SJCRH30 (cell line): Measurements from ENCODE around the gene POTEH. TPM values are rescaled to one million over a fixed set of nuclear protein-coding genes. Genes with fewer than 3 reads are reported as not detected.
"Not testable (repeated sequence)": the region's sequence is repeated elsewhere in the genome, so short reads cannot be mapped to it uniquely, and the experiment has no call there.

Experiments
- DNase-seq, 2 experiments: peaks; one replicate each; pipeline ENCODE4 v3.0.0-alpha.2; 2015 to 2020
- H3K27ac ChIP-seq: fragments of 250-450 bp; sonication (Bioruptor Pico); 2 replicates; pipeline ENCODE4 v1.5.1; 2020; ENCODE audit warnings: mild to moderate bottlenecking, moderate library complexity
- H3K27me3 ChIP-seq: fragments of 250-450 bp; sonication (Bioruptor Pico); 2 replicates; pipeline ENCODE4 v1.5.1; 2020; ENCODE audit warnings: mild to moderate bottlenecking, moderate library complexity
- H3K36me3 ChIP-seq: fragments of 250-450 bp; sonication (Bioruptor Pico); 2 replicates; pipeline ENCODE4 v1.5.1; 2020; ENCODE audit warnings: mild to moderate bottlenecking, moderate library complexity
- H3K4me1 ChIP-seq: fragments of 250-450 bp; sonication (Bioruptor Pico); 2 replicates; pipeline ENCODE4 v1.5.1; 2020; ENCODE audit warnings: mild to moderate bottlenecking, moderate library complexity
- H3K4me3 ChIP-seq: fragments of 250-450 bp; sonication (Bioruptor Pico); 2 replicates; pipeline ENCODE4 v1.5.1; 2020; ENCODE audit warnings: mild to moderate bottlenecking, moderate library complexity
- H3K9me3 ChIP-seq: fragments of 250-450 bp; sonication (Bioruptor Pico); replicated peaks from 2 replicates; pipeline ENCODE4 v1.5.1; 2020; ENCODE audit warnings: mild to moderate bottlenecking, moderate library complexity
- total RNA-seq: library from RNA; depleted of rRNA; stranded (reverse); fragments of >200 nt; shearing (Covaris generic); gene quantifications from 2 replicates; pipeline ENCODE4 v1.2.3, GENCODE V29; 2014; rRNA removed

Gene POTEH
- not detected in 2 replicates for total RNA-seq

DNA sequence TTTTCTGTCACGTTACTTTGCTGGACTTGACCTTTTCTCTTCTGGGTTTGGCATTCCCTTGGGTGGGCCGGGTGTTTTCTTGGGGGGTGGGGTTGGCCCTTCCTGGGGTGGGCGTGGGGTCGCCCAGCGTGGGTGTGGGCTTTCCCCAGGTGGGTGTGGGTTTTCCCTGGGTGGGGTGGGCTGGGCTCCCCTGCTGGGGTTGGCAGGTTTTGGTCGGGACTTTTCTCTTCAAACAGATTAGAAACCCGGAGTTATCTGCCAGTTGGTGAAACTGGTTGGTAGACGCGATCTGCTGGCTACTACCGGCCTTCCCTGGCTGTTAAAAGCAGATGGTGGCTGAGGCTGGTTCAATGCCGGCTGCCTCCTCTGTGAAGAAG lies at the start of gene POTEH:
POTEH (plus strand) TSS at position 278 of the 377 bp plus-strand sequence; CDS start at position 330, 52 bp downstream.
- H3K4me3 ChIP-seq, H3K4me1 ChIP-seq, H3K36me3 ChIP-seq, DNase-seq, H3K27me3 ChIP-seq, H3K9me3 ChIP-seq, H3K27ac ChIP-seq: not testable (repeated sequence)

DNA sequence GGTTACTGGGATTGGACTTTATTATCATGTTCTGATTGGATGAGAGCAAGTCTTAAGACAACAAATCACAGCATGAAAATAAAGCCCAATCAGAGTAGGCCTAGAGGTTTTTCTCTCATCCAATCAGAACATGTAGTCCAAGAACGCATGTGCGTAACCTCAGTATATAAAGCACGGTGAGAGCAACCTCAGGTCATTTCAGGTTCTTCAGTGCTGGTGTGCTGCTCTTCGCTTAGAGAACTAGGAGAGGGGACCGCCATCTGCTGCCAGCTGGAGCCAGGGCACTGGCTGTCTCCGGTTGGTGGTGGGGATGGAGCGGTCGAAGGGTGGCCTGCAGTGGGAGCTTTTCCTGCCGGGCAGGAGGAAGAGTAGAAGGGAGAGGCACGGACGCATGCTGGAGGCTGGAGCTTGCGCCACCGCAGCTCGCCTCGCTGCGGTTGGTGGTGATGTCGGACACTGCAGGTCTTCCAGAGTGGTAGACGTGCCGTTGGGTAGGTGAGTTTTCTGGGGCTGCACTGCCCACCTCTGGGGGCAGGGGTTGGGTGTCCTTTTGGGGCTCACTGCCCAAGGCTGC lies 47.5 kb upstream of the POTEH start:
- DNase-seq, H3K36me3 ChIP-seq, H3K27me3 ChIP-seq, H3K9me3 ChIP-seq, H3K4me3 ChIP-seq, H3K27ac ChIP-seq, H3K4me1 ChIP-seq: not testable (repeated sequence)

DNA sequence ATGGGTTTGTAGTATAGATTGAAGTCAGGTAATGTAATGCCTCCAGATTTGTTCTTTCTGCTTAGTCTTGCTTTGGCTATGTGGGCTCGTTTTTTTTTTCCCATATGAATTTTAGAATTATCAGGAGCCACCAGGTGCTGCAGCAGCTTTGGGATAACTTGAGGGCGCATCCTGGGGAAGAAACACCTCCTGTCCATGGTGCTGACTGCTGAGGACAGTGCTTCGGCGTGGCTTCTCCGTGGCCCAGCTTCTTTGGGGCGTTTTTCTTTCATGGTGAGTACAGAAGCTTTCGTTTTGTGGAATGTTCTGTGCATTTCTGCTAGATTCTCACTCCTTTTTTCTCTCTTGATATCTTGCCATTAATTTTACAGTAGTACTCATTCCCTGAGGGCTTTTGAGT lies 37.9 kb upstream of the POTEH start:
- H3K4me1 ChIP-seq, H3K27ac ChIP-seq, DNase-seq, H3K27me3 ChIP-seq, H3K9me3 ChIP-seq, H3K36me3 ChIP-seq, H3K4me3 ChIP-seq: not testable (repeated sequence)

DNA sequence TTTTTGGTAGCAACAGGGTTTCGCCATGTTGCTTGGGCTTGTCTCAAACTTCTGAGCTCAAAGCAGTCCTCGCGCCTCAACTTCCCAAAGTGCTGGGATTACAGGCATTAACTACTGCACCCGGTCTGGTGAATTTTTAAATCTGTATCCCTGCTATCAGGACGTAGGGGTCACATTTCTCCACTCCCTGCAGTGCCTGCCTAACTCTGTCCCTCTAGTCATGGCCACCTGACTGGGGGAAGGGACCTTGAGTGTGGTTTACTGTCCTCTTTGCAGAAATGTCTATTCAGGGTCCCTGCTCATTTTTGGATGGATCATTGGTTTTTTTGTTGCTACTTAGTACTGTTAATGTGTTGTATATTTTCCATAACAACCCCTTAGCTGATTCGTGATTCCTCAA lies 37.1 kb upstream of the POTEH start:
- not testable (repeated sequence) for H3K4me3 ChIP-seq, H3K27ac ChIP-seq, DNase-seq, H3K9me3 ChIP-seq, H3K36me3 ChIP-seq, H3K4me1 ChIP-seq, H3K27me3 ChIP-seq

DNA sequence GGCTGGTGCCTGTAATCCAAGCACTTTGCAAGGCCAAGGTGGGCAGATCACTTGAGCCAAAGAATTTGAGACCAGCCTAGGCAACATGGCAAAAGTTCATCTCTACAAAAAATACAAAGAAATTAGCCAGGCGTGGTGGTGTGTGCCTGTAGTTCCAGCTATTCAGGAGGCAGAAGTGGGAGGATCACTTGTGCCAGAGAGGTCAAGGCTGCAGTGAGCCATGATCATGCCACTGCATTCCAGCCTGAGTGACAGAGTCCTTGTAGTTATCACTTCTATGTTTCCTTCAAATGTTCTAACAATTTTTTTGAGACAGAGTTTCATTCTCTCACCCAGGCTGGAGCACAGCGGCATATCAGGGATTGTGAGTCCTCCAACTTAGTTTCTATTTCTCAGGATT lies 36.6 kb upstream of the POTEH start:
- not testable (repeated sequence) for H3K9me3 ChIP-seq, H3K27me3 ChIP-seq, H3K36me3 ChIP-seq, H3K4me3 ChIP-seq, DNase-seq, H3K27ac ChIP-seq, H3K4me1 ChIP-seq

DNA sequence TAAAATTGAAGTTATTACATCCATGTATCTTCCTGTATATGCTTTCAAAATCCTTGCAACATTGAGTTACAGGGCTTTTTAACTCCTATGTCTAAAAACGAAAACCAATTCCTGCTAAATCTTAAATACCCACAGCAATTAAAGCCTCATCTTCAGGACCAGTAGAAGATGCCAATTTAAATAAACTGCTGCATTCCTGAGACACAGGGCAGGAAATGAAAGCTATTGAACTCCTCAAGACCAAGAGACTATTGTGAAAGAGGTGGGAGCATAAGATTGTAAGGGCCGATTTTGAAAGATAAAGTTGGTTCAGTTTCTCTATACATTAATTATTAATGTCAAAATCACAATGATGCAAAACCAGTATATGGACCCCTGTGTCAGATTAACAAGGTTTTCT lies 28.7 kb upstream of the POTEH start:
- H3K9me3 ChIP-seq, H3K27me3 ChIP-seq, H3K4me1 ChIP-seq, DNase-seq, H3K36me3 ChIP-seq, H3K4me3 ChIP-seq, H3K27ac ChIP-seq: not testable (repeated sequence)

DNA sequence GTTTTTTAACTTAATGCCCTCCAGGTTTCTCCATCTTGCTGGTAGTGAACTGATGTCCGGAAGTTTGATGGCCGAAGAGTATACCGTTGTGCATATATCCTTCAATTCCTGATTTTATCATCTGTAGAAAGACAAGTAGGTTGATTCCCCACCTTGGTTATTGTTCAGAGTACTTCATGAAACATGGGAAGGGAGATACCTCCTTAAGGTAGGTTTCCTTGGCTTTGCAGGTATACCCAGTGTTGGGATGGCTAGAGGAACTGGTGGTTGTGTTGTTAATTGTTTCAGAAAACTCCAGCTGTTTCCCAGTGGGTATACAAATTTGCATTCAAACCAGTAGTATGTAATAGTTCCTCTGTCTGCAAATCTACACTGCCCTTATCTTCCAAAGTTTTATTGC lies 25.1 kb upstream of the POTEH start:
- not testable (repeated sequence) for H3K9me3 ChIP-seq, H3K4me1 ChIP-seq, H3K27ac ChIP-seq, H3K27me3 ChIP-seq, H3K36me3 ChIP-seq, H3K4me3 ChIP-seq, DNase-seq

DNA sequence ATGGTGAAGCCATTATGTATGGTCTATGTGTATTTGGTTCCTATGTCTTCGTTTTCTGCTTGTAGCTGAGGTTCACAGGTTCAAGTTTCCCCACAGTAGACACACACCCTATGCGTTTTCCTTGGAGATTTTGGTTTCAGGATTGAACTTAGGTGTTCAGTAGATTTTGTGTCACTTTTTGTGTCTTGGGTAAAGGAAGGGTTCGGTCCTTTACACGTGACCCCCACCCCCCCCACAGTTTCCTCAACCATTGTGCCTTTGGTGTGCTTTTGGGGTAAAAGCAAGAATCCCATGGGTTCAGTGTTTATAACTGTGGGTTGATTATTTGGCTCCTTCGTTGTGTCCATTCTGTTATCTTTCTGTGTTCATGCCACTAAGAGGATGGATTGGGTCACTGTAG lies 24.3 kb upstream of the POTEH start:
- H3K4me3 ChIP-seq, H3K9me3 ChIP-seq, H3K4me1 ChIP-seq, H3K27ac ChIP-seq, H3K27me3 ChIP-seq, H3K36me3 ChIP-seq, DNase-seq: not testable (repeated sequence)

DNA sequence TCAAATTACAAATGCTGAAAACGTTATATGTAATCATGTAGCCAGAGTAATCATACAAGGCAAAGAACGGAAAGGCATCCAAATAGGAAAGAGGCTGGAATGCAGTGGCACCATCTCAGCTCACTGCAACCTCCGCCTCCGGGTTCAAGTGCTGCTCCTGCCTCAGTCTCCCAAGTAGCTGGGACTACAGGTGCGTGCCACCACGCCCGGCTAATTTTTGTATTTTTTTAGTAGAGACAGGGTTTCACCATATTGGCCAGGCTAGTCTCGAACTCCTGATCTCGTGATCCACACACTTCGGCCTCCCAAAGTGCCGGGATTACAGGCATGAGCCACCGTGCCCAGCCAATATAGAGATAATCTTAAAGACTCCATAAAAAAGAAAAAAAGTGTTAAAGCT lies 20.4 kb upstream of the POTEH start:
- not testable (repeated sequence) for H3K27me3 ChIP-seq, H3K27ac ChIP-seq, DNase-seq, H3K4me3 ChIP-seq, H3K36me3 ChIP-seq, H3K9me3 ChIP-seq, H3K4me1 ChIP-seq

DNA sequence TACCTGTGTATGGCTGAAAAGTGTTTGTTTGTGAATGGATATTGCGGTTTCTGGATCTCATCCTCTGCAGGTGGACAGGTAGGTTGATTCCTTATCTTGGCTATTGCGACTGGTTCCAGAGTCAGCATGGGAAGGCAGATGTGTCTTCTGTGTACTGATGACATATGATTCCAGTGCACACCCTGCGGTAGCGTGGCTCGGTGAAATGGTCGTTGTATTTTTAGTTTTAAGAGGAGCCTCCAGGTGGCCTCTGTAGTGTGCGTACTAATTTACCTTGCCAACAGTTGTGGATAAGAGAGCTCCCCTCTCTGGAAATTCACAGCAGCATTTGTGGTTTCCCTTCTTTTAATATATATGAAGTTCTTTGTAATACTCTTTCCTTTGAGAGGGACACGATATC lies 10.1 kb upstream of the POTEH start:
- H3K9me3 ChIP-seq, DNase-seq, H3K27ac ChIP-seq, H3K4me3 ChIP-seq, H3K36me3 ChIP-seq, H3K27me3 ChIP-seq, H3K4me1 ChIP-seq: not testable (repeated sequence)

DNA sequence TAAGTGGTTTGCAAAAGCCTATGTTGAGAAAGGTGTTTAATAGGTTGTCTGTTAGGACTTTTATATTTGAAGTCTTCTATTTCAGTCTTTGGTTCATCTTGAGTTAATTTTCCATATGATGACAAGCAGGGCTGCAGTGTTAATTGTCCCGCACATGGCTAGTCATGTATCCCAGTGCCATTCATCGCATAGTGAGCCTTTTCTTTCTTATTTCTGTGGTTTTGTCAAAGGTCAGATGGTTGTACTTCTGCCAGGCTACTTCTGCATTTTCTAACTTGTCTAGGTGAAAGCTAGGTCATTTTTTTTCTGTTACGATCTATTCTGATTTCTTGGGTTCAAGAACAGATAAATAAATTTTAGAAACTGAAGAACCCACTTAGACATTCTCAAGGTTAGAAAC lies 5.7 kb upstream of the POTEH start:
- not testable (repeated sequence) for H3K36me3 ChIP-seq, H3K27me3 ChIP-seq, H3K4me3 ChIP-seq, H3K9me3 ChIP-seq, H3K4me1 ChIP-seq, DNase-seq, H3K27ac ChIP-seq

DNA sequence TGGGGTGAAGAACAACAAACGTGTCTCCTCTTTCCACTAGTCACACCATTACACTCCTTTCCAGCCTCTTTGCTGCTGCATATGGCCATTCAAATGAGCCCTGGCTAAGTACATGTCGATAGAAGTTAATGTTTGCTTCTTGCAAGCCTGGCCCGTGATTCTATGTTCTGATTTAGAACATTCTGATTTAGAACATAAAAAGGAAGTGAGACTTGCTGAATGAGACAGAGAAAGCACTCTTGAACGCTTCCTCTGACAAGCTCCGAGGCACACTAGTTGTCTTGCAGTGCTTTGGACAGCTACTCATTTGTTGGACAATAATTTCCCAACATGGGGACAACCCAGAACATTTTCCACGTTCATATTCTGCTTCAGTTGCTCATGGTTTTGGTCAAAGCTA lies 5.1 kb upstream of the POTEH start:
- not testable (repeated sequence) for H3K36me3 ChIP-seq, H3K27ac ChIP-seq, H3K9me3 ChIP-seq, H3K4me3 ChIP-seq, H3K27me3 ChIP-seq, DNase-seq, H3K4me1 ChIP-seq

DNA sequence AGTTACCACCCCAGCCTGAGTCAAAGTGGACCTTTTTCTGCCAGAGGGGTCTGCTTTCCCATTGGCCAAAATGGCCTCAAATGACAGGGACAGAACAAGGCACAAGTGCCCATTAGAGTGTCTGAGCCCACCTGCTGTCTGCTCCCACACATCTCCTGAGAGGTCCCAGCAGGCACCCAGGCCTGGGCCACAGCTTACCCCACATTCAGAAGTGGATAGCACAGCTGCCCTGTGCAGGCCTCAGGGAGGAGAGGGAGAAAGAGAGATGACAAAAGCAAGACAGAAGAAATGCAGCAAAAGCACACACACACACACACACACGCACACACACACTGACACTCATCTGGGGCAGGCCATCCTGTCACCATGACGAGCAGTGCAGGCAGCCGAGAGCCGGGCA lies 4.2 kb upstream of the POTEH start:
- not testable (repeated sequence) for H3K36me3 ChIP-seq, H3K4me3 ChIP-seq, H3K4me1 ChIP-seq, H3K27ac ChIP-seq, DNase-seq, H3K27me3 ChIP-seq, H3K9me3 ChIP-seq

DNA sequence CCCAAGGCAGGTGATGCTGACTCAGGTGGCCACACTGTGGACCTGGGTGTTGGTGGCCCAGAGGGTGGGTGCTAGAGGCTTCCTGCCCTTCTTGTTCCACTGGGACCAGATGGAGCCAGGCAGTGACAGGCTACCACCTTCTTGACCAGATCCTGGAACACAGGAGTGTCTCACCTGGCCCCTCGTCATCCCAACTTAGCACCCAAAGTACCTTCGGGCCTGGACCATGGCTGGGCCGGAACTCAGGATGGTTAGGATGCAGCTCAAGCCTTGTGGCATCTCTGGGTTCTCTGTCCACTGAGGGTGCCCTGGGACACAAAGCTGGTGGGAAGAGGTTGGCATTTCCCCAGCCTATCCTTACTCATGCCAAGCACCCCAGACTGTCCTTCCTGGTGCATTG lies 2.7 kb upstream of the POTEH start:
- DNase-seq, H3K36me3 ChIP-seq, H3K9me3 ChIP-seq, H3K27me3 ChIP-seq, H3K4me3 ChIP-seq, H3K27ac ChIP-seq, H3K4me1 ChIP-seq: not testable (repeated sequence)

DNA sequence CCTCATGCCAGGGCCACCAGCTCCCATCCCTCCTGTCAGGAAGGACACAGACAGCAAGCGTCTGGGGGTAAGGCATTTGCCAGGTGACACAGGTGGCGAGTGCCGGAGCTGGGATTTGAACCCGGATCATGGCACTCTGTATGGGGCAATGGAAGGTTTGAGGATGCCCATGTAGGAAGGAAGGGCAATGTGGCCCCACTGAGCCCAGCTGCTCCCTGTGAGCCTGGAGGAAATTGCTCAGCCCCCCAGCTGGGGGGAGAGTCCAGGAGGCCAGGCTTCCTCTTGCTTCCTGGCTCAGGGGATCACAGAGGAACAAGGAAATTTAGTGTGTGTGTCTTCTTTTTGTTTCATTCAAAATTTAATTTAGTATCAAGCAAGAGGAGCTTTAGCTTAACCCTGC lies 2.1 kb upstream of the POTEH start:
- not testable (repeated sequence) for DNase-seq, H3K36me3 ChIP-seq, H3K4me1 ChIP-seq, H3K9me3 ChIP-seq, H3K27ac ChIP-seq, H3K27me3 ChIP-seq, H3K4me3 ChIP-seq

DNA sequence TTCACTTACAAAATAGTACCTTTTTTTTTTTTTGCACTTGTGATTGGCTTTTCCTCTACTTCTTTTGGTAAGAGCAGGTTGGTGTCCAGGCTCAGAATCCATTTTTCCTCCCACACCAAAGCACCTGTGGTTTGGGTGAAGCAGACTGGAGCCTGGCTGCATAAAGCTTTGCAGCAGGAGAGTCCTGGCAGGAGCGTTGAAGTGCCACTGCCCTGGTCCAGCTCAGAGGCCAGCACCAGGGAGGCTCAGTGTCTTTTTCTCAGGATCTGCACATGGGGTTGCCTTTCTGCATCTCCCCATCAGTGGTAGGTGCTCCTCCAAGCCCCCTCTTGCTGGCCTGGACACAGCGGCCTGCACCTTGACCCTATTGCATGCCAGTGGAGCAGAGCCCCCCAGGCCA lies 1.7 kb upstream of the POTEH start:
- not testable (repeated sequence) for H3K4me3 ChIP-seq, H3K9me3 ChIP-seq, H3K4me1 ChIP-seq, DNase-seq, H3K27me3 ChIP-seq, H3K36me3 ChIP-seq, H3K27ac ChIP-seq
